Measurements from ENCODE around the gene DENND1A.
"Not testable (repeated sequence)": the region's sequence is repeated elsewhere in the genome, so short reads cannot be mapped to it uniquely, and the experiment has no call there.

The DENND1A gene, protein sequence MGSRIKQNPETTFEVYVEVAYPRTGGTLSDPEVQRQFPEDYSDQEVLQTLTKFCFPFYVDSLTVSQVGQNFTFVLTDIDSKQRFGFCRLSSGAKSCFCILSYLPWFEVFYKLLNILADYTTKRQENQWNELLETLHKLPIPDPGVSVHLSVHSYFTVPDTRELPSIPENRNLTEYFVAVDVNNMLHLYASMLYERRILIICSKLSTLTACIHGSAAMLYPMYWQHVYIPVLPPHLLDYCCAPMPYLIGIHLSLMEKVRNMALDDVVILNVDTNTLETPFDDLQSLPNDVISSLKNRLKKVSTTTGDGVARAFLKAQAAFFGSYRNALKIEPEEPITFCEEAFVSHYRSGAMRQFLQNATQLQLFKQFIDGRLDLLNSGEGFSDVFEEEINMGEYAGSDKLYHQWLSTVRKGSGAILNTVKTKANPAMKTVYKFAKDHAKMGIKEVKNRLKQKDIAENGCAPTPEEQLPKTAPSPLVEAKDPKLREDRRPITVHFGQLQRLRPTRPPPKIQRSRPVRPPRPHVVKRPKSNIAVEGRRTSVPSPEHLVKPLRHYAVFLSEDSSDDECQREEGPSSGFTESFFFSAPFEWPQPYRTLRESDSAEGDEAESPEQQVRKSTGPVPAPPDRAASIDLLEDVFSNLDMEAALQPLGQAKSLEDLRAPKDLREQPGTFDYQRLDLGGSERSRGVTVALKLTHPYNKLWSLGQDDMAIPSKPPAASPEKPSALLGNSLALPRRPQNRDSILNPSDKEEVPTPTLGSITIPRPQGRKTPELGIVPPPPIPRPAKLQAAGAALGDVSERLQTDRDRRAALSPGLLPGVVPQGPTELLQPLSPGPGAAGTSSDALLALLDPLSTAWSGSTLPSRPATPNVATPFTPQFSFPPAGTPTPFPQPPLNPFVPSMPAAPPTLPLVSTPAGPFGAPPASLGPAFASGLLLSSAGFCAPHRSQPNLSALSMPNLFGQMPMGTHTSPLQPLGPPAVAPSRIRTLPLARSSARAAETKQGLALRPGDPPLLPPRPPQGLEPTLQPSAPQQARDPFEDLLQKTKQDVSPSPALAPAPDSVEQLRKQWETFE

DNA sequence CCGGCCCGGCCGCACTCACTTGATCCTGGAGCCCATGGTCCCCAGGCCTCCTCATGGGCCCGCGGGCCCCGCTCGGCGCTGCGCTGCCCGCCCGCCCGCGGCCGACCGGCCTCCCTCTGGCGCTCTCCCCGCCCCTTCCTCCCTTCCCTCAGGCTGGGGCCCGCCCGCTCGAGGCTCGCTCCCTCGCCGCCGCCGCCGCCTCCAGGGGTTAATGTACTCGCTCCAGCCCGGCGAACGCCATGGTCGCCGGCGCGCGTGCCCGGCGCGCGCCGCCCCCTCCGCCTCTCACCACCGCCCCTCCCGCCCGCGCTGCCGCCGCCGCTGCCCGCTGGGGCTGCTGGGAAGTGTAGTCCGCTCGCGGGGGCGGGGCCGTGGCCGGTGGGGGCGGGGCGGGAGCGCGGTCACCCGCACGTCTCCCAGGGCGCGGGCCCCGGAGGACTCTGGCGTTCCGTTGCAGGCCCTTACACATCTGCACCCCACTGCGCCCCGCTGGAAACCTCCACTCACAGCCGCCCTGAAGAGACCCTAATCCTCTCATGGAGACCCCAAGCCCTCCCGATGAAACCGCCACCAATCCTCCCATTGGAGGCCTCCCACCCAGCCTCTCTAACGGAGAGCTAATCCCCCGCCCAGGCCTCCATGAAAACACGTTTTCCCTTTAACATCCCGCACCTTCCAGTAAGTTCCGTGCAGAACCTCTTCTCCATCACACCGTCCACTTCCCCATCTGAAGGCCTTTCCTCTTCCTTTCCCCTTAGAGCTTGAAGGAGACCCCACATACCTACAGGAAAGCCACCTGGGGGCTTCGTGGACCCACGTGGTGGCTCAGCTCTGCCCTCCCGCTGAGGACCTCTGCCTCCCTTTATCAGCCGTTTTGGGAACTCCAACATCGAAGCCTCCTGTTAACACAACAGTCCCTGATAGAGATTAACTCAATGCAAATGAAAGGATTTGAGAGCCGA, at the start of gene DENND1A:
Gene DENND1A, minus strand, starts transcription at position 257 of the 962 bp plus-strand sequence. Its CDS starts 221 bp downstream, at position 36.
- DNase-seq (ENCODE audit: low read depth) = peak; percentile 83

DNA sequence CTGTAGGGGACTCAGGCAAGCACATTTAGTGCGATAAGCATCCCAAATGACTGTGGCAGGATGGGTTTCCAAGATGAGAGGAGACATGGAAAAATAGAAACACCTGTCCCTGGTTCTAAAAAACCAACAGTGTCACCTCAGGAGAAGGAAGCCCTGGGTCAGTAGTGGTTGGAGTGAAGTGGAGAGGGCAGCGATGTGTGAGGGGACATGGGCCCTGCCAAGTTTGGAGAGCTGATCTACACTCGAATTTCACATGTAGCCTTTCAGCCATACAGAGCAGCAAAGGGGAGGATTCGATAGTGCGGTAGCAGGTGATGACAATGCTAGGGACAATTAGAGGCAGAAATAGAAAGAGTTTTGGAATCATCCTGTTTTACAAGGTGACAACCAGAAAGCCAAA, 49.1 kb upstream of the DENND1A start:
- no peak for DNase-seq (ENCODE audit: low read depth)

DNA sequence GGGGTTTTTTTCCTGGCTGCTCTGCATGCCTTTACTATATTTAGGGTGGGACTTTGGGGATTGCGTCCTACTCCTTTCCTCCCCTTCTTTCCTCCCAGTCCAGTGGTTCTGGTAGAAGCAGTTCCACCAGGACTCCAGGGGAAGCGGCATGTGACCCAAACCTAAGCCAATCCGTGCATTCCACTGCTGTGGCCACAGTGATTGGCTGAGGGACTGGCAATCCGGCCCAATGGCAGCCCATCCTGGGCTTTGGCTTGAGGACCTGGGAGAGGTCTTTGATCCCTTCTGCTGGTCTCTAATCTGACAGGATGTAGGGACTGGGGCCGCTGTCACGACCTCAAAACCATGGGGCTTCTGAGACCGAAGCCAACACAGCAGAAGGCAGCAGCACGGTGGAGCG, 46.7 kb upstream of the DENND1A start:
- DNase-seq (ENCODE audit: low read depth) = not testable (repeated sequence)

DNA sequence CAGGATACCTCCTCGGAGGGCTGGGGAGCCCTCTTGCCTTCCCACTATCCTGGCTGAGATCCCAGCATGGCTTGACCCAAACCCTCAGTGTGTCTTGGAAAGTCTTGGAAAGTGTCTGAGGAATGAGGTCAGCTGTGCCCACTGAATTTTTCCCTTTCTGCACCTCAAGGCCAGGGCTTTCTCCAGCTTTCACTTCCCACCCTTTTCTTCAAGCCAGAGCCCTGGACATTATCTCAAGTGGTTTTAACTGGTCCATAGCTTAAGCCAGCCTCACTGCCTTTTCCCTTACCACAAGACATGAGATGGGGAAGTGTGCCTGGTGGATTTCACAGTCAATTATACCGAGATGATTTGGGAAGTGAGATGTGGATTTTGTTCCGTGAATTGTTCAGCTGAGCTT, 45.9 kb upstream of the DENND1A start:
- no peak for DNase-seq (ENCODE audit: low read depth)

DNA sequence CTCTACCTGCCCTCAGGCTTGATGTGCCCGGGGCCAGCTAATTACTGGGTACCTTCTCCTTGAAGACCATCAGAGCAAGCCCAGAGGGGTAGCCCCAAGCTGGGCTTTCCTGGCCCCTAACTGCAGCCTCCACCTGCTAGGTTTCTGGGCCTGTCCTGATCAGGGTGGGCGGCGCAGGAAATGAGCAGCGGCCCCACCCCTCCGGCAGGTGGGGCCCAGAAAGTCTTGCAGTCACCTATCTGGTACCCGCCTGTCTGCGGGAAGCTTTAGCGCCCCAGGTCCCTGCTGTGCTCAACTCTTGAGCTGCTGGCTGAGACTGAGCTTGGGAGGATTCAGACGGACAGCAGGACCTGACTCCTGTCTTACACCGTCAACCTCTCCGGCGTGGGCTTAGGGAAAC, 44.5 kb upstream of the DENND1A start:
- no peak for DNase-seq (ENCODE audit: low read depth)

DNA sequence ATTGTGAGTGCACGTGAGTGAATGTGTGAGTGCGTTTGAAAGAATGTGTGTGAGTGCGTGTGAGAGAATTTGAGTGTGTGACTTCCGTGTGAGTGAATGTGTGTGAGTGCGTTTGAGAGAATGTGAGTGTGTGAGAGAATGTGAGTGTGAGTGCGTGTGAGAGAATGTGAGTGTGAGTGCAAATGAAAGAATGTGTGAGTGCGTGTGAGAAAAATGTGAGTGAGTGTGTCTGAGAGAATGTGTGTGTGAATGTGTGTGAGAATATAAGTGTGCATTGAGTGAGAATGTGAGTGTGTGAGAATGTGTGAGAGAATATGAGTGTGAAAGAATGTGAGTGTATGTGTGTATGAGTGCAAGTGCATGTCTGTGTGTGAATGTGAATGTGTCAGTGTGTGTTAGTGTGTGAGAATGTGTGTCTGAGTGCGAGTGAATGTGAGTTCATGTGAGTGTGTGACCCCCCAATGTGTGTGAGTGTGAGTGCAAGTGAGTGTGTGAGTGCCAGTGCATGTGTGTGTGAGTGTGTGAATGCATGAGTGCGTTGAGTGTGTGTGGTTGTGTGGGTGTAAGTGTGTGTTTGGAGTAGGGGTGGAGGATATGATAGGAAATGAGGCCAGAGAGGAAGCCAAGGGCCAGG, 43.8 kb upstream of the DENND1A start:
- DNase-seq (ENCODE audit: low read depth) = no peak

DNA sequence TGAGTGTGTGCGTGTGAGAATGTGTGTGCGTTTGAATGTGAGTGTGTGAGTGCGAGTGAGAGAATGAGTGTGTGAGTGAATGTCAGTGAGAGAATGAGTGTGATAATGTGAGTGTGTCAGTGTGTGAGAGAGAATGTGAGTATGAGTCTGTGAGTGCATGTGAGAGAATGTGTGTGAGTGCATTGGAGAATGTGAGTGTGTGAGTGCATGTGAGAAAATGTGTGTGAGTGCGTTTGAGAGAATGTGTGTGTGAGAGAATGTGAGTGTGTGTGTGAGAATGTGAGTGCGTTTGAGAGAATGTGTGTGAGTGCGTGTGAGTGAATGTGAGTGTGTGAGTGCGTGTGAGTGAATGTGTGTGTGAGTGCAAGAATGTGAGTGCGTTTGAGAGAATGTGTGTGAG, 42.7 kb upstream of the DENND1A start:
- no peak for DNase-seq (ENCODE audit: low read depth)

DNA sequence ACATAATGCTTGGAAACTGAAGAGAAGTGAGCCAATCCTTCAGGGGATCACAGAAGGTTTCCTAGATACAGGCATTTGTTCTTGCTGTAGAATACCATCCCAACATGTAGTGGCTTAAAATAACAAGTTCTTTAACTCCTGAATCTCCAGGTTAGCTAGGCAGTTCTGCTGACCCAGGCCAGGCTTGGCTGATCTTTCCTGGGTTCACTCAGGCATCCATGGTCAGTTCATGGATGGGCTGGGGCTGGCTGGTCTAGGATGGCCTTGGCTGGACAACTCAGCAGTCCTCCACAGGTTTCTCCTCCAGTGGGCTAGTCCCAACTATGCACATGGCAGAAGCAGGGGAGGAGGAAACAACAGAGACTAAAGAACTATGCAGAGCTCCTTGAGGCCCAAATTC, 37.4 kb upstream of the DENND1A start:
- DNase-seq (ENCODE audit: low read depth) = no peak

DNA sequence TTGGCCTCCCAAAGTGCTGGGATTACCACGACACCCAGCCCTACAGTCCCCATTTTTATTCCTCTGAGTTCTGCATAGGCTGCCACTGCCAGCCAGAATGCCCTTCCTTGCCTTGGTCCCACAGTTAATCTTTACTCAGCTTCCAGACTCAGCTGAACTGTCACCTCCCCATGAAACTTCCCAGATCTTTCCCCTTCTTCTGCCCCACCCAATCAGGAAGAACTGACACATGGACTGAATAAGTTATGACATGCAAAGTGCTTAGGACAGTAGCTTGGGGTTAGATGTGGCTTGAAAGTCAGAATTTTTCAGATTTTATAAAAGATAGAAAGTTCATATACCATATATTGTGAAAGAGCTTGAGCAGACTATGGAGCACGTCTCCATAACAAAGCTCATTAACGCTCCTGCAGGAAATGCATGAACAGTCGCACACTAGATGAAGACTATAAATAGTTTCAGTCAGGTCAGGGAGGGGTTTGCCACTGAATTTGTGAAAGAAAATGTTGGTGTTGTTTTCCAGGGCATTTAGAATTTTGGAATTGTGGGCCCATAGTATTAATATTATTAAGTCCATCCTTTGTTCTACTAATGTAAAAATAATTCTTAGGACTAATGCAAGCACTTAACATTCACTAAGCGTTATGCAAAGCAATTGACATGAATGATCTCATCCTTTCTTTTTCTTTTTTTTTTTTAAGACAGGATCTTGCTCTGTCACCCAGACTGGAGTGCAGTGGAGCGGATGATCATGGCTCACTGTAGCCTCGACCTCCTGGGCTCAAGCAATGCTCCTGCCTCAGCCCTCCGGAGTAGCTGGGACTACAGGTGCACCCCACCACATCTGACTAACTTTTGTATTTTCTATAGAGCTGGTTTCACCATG, 36.1 kb upstream of the DENND1A start:
- no peak for DNase-seq (ENCODE audit: low read depth)

DNA sequence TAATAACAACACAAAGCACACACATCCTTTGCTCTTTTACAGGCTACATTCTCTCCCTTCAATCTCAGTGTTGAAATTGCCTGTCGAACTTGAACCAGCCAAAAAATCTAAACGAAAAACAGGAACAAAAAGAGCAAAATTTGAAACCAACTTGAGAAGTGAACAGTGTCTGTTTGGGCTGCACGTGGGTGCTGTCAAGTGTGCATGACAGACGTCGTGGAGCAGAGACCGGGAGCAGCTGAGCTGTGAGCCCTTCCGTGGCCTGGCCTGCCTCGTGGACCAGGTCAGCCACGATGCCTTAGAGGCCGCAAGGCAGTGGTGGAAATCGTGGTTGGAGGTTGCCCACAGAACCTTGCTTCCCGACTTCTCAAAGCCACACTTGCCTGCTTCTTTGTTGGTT, 34.8 kb upstream of the DENND1A start:
- DNase-seq (ENCODE audit: low read depth) = no peak

DNA sequence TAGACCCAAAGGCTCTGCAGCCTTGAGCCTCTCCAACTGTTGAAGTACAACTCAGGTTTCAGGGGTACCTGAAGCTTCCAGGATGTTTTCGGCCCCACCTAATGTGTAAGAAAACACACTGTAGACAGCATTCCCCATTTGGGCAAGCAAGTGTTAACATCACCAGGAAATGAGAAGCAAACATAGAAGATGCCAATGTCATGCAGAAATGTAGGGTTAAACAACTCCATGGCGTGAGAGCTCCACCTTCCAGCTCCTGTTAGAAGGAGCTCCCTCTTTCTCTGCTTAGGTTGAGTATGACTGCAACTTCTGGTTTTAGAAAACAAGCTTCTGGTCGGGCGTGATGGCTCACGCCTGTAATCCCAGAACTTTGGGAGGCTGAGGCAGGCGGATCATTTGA, 31.0 kb upstream of the DENND1A start:
- no peak for DNase-seq (ENCODE audit: low read depth)

DNA sequence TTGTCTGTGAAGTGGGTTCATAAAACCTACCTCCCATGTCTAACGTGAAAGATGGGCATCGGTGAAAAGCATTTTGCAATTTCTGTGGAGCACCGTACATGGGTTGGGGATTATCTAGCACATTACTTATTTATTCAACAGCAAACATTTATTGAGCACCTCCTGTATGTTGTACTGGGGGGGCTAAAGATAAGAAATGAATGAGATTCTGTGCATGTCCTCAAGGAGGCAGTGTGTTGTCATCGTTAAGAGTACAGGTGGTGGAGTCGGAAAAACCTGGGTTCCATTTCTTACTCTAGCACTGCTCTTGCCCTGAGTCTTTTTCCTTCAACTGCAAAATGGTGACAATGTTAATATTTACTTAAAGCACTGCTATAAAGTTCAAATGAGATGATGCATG, 30.4 kb upstream of the DENND1A start:
- no peak for DNase-seq (ENCODE audit: low read depth)

DNA sequence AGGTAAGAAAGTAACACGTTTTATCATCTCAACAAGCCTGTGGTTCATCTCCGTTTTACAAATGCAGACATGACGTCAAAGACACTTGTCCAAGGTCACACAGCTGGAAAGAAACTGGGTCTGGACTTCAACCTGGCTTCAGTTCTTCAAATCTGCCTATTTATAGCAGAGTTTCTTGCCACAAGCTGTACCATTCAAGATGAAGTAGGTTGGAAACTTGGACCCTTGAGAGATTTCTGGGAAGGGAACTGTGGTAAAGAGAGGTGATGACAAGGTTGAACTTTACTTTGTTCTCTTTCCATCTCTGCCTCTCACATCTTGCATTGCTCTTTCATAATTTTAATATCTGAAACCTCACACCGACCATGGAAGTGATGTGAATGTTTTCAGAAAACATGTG, 29.9 kb upstream of the DENND1A start:
- DNase-seq (ENCODE audit: low read depth) = no peak

DNA sequence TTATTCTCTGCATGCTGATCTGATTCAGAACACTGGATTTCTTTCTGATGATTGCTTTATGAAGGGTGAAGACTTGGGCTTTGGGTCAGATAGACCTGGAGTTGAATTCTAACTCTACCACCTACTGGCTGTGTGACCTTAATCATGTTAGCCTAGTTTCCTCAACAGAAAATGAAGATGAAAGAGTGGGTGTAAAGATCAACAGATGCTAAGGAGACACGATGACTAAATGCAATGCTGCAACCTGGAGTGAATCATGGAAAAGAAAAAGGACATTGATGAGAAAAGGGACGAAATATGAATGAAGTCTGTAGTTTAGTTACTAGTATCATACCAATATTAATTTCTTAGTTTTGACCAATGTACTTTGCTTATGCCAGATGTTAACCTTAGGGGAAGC, 27.8 kb upstream of the DENND1A start:
- no peak for DNase-seq (ENCODE audit: low read depth)

DNA sequence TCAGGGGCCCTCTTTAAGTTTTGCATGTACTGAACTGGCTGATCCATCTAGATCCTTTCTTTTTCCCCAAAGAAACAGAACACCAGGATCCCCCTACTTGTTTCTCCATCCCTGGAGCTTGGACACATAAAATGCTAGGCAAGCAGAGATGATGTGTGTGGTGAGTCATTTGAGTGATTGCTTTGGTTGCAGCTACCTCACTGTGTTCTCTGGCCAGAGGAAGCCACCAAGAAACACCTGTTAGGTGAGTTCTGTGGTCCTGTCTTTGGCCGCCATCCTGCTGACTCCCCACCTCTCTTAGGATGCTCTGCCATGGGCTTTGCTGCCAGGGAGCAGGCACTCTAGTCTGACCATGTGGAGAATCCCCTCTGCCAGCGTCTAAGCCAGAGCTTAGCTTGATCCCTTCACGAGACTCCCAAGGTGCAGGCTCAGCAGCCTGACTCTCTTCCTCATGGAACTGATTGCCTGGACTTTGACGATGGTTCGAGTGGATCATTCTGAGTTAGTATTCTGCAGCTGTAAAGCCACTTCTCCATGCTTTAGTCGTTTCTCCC, 27.3 kb upstream of the DENND1A start:
- no peak for DNase-seq (ENCODE audit: low read depth)

DNA sequence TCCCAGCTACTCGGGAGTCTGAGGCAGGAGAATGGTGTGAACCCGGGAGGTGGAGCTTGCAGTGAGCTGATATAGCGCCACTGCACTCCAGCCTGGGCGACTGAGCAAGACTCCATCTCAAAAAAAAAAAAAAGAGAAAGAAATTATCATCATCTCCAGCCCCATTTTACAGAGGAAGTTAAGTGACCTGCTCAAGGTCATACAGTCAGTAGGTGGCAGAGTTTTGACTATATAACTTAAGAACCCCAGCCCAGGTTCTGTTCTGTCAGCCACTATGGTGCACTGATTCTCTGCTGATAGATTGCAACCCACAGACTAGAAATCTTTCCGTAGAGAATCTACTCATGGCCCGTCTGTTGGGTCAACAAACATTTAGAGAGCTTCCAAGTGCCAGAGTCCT, 25.7 kb upstream of the DENND1A start:
- no peak for DNase-seq (ENCODE audit: low read depth)

DNA sequence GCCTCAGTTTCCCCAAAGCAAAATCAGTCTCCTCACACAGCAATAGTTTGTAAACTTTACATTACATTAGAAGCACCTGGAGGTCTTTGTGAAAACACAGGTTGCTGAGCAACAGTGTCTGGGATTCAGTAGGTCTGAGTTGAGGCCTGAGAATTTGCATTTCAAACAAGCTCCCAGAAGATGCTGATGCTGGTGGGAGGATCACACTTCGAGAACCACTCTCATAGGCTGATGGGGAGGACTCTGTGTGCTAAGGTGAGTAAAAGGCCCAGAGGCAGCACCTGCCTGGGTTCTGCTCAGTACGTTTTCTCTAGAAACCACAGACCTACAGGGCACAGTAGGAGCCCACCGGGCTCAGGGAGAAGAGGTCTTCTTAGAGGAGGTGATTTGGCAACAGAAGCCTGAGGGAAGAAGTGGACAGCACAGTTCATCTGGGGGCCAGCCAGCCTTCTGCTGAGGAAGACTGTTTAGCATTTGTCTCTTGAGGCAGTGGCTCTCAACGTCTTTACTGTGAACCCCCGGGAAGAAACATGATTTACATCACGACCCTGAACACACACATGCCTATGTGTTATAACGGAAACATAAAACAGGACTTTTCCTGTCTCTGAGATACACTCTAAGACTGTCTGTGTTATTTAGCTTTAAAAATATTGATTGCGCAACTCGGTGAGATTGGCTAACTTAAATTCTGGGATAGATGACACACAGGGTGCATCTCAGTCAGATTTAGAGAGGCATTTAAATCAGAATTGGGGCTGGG, 24.8 kb upstream of the DENND1A start:
- DNase-seq (ENCODE audit: low read depth) = no peak

DNA sequence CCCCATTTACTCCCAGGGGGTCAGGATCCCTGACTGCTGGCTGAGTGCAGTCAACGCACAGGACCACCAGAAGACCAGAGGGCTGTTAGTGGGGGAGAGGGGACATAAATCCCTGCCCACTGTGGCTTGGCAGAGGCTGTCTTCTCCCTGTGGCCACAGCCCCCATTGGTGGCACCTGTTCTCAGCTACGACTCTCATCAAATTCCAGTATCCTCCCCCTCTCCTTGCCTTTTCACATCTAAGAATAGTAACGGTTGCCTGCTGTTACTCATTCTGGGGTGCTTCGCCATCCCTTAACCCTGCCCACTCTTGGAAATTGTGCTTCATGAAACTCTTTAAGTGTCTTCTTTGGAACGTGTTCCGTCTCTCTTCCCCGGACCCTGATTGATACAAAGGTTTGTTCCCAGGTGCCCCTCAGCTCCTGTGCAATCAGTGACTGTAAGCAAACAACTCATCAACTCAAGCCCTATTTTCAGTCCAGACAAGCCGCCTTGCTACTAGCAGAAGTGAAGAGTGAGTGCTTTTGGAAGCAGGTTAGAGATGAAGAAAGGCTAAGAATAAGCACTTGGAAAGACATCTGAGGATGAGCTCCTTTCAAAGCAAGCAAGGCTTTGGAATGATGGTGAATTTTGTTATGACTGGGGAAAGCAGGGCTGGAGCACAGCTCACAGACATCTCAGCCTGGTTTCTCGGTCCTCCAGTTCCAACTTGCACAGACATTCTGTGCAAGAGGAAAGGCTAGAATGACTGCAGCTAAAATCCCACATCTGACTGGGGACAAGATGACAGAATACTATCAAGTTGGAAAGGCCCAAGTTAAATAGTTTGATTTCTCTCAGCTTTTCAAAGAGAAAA, 22.9 kb upstream of the DENND1A start:
- no peak for DNase-seq (ENCODE audit: low read depth)
